ENCODE measurements around the gene INSIG1.
A peak's percentile ranks its signal among the peaks of the same experiment; 100 is the strongest.

The INSIG1 gene

DNA sequence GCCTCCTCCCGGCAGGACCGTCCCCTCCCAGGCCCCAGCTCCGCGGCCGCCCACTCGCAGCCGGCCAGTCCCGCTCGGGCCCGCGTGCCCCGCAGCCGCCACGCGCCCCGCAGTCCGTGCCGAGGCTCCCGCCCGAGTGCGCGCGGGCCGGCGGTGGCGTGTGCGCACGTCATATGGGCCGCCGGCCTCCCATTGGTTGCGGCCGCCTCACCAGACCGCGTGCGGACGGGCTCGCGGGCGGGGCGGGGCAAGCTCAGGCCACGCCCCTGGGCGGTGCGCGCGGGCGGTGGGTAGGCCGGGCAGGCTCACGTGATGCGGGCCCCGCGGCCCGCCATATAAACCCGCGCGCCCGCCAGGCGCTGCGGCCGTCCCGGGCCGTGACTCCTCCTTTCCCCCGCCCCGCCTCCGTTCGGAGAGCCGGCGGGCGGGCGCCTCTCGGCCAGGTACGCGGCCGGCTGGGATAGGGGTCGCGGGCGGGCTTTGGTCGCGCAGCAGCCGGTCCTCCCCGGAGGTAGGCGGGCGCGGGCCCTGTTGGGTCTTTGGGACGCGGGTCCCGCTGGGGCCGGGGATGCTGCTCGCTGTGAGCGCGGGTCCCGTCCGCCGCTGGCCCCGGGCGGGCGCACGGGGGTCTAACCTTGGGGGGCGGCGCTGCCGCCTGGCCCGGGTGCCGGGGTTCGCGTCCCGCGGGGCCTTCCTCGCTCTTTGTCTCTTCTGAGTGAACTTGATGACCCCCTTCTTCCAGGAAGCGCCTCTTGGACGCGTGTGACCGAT, at the start of gene INSIG1:
Gene INSIG1 (plus strand): TSS at position 362 of the 771 bp plus-strand sequence. CDS start 408 bp downstream, at position 770.
- Mint-ChIP-seq H3K27me3 (ENCODE audit: low read depth) (no peaks in the 10 kb centered on the region), H3K4me1 (ENCODE audit: low read depth) (peaks cover 56% of the 10 kb centered on the region), H3K4me3 (peak within 1 kb of the TSS; percentile 92), H3K36me3 (ENCODE audit: low read depth) (peaks cover 48% of the 10 kb centered on the region), H3K9me3 (peaks cover 8% of the 10 kb centered on the region), H3K27ac (peak within 1 kb of the TSS; percentile 97)
- DNase-seq (ENCODE audit: low spot score) = peak; percentile 96

DNA sequence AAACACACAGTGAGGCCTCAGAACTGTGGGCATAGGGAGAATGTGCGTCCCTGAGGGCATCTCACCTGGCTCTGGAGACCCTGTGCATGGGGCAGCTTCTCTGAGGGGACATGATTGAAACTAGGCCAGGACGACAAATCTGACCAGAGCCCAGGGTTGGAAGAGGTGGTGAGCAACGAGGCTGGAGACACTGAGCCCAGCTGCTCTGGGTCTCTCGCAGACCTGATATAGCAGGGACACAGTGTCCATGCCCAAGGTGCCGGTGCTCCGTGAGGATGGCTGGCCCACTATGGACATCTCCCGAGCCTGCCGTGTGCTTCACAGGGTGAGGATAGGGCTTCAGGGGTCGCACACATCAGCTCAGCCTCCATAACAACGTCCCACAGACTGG, 49.3 kb upstream of the INSIG1 start:
- peaks cover 2% of the 10 kb centered on the region for H3K9me3 Mint-ChIP-seq
- H3K36me3 Mint-ChIP-seq (ENCODE audit: low read depth) = no peaks in the 10 kb centered on the region
- no peaks in the 10 kb centered on the region for H3K4me1 Mint-ChIP-seq (ENCODE audit: low read depth)
- no peak overlapping the region for H3K27ac Mint-ChIP-seq
- DNase-seq (ENCODE audit: low spot score) = no peak
- peaks cover 13% of the 10 kb centered on the region for H3K27me3 Mint-ChIP-seq (ENCODE audit: low read depth)
- no peak overlapping the region for H3K4me3 Mint-ChIP-seq

DNA sequence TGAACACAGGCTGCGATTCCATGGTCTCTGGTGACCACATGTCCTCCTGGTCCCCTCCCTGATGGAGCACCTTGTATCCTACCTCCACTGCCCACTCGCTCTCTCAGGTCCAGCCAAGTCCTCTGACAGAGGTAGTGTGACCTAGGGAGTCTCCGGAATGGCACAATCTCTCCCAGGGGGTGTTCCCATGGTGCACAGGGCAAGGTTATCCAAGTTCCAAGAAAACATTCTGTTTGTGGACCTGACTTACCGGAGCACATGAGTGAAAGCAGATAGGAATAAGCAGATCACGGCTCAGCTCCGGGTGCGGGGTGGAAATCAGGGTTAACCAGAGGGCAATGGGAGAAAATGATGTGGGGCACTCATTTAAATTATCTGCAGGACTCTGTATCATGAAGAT, 45.8 kb upstream of the INSIG1 start:
- Mint-ChIP-seq H3K36me3 (ENCODE audit: low read depth) (no peaks in the 10 kb centered on the region), H3K4me3 (no peak overlapping the region), H3K27ac (no peak overlapping the region), H3K9me3 (no peaks in the 10 kb centered on the region), H3K4me1 (ENCODE audit: low read depth) (peaks cover 5% of the 10 kb centered on the region), H3K27me3 (ENCODE audit: low read depth) (peaks cover 14% of the 10 kb centered on the region)
- no peak for DNase-seq (ENCODE audit: low spot score)

DNA sequence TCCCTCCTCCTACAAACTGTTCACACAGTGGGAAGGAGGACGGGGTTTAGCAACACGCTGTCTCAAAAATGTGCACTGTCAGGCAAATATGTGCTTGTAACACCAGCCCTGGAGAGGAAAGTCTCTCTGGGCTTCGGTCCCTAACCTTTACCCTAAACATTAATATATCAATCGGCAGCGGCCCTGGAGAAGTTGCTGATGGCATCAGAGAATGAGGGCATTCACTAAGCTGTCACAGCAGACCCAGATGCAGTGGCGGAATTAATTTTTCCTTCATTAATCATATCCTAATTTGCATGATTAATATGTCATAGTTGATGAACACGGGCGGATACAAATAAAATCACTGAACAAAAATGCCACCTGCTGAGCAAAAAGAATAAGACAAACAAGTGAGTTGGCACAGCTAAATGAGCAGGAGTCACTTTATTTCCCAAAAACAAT, 45.2 kb upstream of the INSIG1 start:
- no peak for DNase-seq (ENCODE audit: low spot score)
- Mint-ChIP-seq H3K4me1 (ENCODE audit: low read depth) (peaks cover 8% of the 10 kb centered on the region), H3K27ac (no peak overlapping the region), H3K9me3 (no peaks in the 10 kb centered on the region), H3K36me3 (ENCODE audit: low read depth) (no peaks in the 10 kb centered on the region), H3K4me3 (no peak overlapping the region), H3K27me3 (ENCODE audit: low read depth) (peaks cover 14% of the 10 kb centered on the region)

DNA sequence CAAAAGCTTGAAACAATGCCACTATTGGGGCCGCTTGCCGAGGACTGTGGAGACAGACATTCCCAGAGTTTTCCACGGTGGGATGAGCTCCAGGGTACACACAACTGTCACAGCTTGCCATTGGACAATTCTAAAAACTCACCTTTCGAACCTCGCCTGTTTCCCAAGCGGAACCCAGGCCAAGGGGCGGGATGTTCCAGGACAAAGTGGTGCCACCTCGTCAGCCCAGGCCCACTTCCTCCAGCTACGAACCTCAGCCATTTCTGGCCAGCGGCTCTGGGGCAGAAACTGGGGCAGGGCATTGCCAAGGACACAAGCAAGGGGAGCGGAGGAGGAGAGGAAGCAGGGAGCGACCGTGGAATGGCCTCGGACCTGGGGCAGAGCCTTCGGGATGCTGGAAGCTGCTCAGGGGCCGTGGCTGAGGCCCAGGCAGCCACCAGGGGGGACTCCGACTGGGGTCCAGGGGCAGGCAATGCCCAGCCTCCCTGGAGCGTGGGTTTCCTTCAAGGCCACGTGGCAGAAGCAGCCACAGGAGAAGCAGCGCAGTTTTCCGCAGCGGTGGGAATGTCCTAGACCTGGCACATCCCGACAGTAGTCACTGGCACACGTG, 44.7 kb upstream of the INSIG1 start:
- Mint-ChIP-seq H3K4me3 (no peak overlapping the region), H3K36me3 (ENCODE audit: low read depth) (no peaks in the 10 kb centered on the region), H3K27ac (no peak overlapping the region), H3K27me3 (ENCODE audit: low read depth) (peaks cover 14% of the 10 kb centered on the region), H3K9me3 (no peaks in the 10 kb centered on the region), H3K4me1 (ENCODE audit: low read depth) (peaks cover 8% of the 10 kb centered on the region)
- no peak for DNase-seq (ENCODE audit: low spot score)

DNA sequence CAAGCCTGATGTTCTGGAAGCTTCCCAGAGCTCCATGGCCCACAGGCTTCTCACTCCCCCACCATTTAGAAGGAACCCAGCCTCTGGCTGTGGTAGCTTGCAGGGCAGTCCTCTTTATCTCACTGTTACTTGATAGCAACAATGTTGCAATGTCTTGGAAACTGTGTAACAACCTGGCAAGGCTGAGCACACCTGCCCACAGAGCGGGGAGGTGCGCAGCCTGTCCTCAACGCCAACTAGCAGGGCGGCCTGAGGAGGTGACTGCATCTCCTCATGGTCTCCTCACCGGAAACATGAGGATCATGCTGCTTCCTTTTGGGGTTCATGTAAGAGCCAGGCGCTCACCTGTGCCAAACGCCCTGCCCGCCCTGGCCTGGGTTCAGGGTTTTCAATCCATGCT, 43.7 kb upstream of the INSIG1 start:
- no peak for DNase-seq (ENCODE audit: low spot score)
- Mint-ChIP-seq H3K4me1 (ENCODE audit: low read depth) (peaks cover 8% of the 10 kb centered on the region), H3K27ac (no peak overlapping the region), H3K36me3 (ENCODE audit: low read depth) (no peaks in the 10 kb centered on the region), H3K27me3 (ENCODE audit: low read depth) (peaks cover 11% of the 10 kb centered on the region), H3K4me3 (no peak overlapping the region), H3K9me3 (no peaks in the 10 kb centered on the region)

DNA sequence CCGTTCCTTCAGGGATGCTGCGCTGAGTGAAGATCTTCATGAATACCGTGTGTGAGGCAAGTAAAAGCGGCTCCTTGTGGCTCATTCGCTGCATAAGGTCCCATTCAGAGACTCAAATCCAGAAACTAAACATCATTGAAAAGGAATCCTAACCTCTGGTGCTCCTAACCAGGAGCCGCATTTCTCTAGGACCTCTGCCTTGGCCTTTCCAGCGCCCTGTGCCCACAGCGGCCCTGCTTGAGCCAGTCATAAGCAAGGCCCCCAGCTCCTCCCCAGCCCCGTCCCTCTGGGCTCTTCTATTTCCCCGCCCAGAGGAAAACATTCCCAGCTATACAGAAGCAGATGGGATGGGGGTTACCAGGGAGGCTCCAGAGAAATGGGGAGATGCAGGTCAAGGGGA, 42.6 kb upstream of the INSIG1 start:
- DNase-seq (ENCODE audit: low spot score) = no peak
- Mint-ChIP-seq H3K36me3 (ENCODE audit: low read depth) (no peaks in the 10 kb centered on the region), H3K27me3 (ENCODE audit: low read depth) (peaks cover 11% of the 10 kb centered on the region), H3K4me1 (ENCODE audit: low read depth) (peaks cover 8% of the 10 kb centered on the region), H3K27ac (peak overlapping the region; percentile 71), H3K9me3 (no peaks in the 10 kb centered on the region), H3K4me3 (no peak overlapping the region)

DNA sequence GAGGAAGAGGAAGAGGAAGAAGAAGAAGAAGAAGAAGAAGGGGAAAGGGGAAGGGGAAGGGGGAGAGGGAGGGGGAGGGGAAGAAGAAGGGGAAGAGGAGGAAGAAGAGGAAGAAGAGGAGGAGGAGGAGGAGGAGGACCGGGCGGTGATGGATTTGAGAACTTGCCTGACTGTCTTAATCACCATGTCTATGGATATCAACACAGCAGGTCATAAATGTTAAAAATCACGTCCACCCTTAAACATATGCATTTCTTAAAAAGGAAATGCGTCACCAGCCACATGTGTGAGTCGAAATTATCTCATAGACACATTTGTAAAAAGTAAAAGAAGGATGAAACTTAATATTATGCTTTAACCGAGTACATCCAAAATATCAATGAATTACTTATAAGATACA, 42.1 kb upstream of the INSIG1 start:
- H3K9me3 Mint-ChIP-seq = no peaks in the 10 kb centered on the region
- no peaks in the 10 kb centered on the region for H3K36me3 Mint-ChIP-seq (ENCODE audit: low read depth)
- DNase-seq (ENCODE audit: low spot score) = no peak
- peak overlapping the region; percentile 71 for H3K27ac Mint-ChIP-seq
- H3K27me3 Mint-ChIP-seq (ENCODE audit: low read depth) = peaks cover 11% of the 10 kb centered on the region
- no peak overlapping the region for H3K4me3 Mint-ChIP-seq
- H3K4me1 Mint-ChIP-seq (ENCODE audit: low read depth) = peaks cover 8% of the 10 kb centered on the region

DNA sequence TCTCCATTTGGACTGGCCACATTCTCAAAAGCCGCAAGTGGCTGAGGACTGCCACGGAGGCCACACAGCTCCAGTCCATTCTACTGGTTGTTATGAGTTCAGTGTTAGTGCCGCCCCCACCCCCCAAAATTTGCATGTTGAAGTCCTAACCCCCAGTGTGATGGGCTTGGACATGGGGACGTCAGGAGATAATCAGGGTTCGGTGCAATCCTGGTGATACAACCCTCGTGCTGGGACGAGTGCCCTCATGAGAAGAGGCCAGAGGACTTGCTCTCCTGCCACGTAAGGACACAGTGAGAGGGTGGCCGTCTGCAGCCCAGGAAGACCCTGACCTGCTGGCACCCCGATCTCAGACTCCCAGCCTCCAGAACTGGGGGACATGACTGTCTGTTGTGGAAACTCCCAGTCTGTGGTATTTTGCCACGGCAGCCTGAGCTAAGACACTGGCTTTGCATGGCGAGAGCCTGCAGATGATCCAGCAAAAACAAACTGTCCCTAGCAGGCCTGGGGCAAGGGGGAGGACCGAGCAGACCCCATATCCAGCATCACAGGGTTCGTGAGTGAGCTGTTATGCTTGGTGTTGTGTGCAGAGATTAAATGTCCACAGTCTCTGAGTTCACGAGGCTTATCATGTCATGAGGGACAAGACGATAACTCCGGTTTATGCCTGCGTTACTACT, 41.5 kb upstream of the INSIG1 start:
- no peak overlapping the region for H3K27ac Mint-ChIP-seq
- no peak for DNase-seq (ENCODE audit: low spot score)
- no peaks in the 10 kb centered on the region for H3K36me3 Mint-ChIP-seq (ENCODE audit: low read depth)
- H3K27me3 Mint-ChIP-seq (ENCODE audit: low read depth) = peaks cover 8% of the 10 kb centered on the region
- peaks cover 8% of the 10 kb centered on the region for H3K4me1 Mint-ChIP-seq (ENCODE audit: low read depth)
- H3K4me3 Mint-ChIP-seq = no peak overlapping the region
- H3K9me3 Mint-ChIP-seq = no peaks in the 10 kb centered on the region

DNA sequence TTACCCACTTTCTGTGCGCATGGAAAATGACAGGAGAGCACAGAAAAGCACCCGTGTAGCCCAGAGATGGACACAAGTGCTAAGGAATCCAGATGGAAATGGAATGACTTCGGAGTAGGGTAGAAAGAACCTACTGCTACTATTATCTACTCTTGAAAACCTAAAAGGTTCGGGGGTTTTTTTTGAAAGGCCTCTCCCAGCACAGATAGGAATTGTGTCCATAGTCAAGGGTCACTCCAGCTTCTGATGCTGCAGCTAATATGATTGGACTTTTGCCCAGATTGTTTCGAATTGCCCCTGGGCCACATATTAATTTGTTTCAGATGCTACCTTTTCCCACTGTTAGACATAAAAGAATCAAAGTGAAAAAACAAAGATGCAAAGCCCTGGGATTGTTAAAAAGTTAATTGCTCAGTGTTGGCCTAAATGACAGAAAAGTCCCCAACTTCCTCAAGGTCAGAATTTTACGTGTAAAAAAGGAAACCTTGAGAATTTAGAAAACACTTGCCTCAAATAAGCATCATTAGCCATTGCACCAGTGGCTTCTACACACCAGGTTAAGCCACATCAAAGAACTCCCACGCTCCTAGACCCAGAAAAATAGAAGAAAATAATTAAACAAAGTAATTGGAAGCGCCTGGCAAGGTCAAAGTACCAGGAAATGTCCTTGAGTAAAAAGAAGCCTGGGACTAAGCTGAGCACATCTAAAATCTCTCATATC, 40.8 kb upstream of the INSIG1 start:
- Mint-ChIP-seq H3K36me3 (ENCODE audit: low read depth) (no peaks in the 10 kb centered on the region), H3K4me3 (no peak overlapping the region), H3K27me3 (ENCODE audit: low read depth) (peaks cover 7% of the 10 kb centered on the region), H3K4me1 (ENCODE audit: low read depth) (peaks cover 8% of the 10 kb centered on the region), H3K9me3 (no peaks in the 10 kb centered on the region), H3K27ac (no peak overlapping the region)
- no peak for DNase-seq (ENCODE audit: low spot score)

DNA sequence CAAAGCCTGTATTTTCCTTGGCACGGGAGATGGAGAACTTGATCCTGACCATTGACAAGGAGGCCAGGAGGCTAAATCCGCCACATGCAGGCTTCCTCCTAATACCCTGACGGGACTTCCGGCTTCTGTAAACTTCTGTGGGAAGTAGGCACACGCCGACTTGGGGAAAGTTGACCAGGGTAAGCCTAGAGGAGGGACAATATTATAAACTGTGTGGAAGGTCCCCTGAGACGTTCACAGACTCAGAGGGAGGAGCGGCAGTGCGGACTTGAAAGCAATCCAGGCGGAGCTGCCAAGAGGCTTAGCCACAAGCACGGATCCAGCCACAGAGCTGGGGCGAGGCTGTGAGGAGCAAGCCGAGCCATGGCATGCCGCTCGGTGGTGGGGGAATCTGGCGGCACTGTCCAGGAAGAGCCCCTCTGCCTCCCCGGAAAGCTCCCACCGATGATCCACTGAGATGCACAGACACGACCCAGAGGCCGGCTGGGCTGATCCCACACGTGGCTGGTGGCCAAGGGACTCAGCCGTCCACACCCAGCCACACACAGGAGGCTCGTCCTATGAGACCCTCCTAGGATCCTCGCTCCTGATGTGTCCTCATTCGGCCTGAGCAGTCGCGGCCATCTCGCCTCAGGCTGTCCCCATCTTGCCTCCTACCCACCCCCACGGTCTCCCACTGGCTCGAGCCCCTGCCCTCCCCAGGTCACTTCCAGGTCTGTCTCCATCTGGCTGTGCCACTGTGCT, 40.0 kb upstream of the INSIG1 start:
- no peaks in the 10 kb centered on the region for H3K36me3 Mint-ChIP-seq (ENCODE audit: low read depth)
- no peak for DNase-seq (ENCODE audit: low spot score)

DNA sequence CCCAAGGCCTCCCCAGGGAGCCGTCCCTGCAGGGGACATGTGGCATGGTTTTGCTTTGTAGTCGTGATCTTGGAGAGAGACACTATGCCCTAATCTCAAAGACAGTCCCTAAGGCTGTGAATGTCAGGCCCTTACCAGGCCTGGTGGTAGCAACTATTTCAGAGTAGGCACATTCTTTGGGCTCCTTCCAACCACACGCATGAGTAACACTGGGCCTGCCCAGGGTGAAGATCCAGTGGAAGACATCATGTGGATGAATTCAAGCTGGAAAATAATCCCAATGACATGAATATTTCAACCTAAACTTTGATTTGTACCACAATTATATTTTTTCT, 39.5 kb upstream of the INSIG1 start:
- H3K36me3 Mint-ChIP-seq (ENCODE audit: low read depth) = no peaks in the 10 kb centered on the region
- no peak for DNase-seq (ENCODE audit: low spot score)
- peaks cover 3% of the 10 kb centered on the region for H3K27me3 Mint-ChIP-seq (ENCODE audit: low read depth)
- peaks cover 8% of the 10 kb centered on the region for H3K4me1 Mint-ChIP-seq (ENCODE audit: low read depth)
- no peak overlapping the region for H3K27ac Mint-ChIP-seq
- no peaks in the 10 kb centered on the region for H3K9me3 Mint-ChIP-seq
- no peak overlapping the region for H3K4me3 Mint-ChIP-seq

More for the DNA sequence above, 40.0 kb upstream of the INSIG1 start:
- Mint-ChIP-seq H3K4me3 (no peak overlapping the region), H3K9me3 (no peaks in the 10 kb centered on the region), H3K27ac (no peak overlapping the region), H3K4me1 (ENCODE audit: low read depth) (peaks cover 8% of the 10 kb centered on the region), H3K27me3 (ENCODE audit: low read depth) (peaks cover 3% of the 10 kb centered on the region)

DNA sequence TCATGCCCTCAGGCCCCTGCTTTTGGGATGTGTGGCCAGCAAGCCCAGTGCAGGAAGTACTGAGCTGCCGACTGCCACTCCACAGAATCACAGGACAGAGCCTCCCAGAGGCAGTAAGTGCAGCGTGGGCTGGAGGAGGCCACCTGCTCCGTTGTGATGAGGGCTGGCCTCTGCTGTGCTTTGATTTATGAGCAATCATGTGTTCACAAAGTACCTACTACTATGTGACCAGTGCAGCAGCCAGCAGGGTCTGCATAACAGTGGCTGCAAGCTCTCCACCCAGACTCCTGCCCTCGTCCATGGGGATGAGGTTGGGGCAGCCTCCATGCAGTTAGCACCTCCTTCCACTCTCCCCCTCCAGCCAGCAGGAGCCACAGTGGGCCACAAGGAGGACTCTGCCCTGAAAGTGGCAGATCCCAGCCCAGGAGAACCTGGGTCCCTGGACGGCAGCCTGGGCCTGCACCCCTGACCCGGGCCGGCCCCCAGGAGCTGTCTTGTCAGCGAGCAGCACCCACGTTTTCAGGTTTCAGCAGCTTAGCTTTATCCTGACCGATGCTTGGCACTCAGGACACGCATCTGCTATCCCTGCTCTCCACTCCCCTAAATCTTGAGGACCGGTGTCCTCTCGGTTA, 37.7 kb upstream of the INSIG1 start:
- Mint-ChIP-seq H3K36me3 (ENCODE audit: low read depth) (no peaks in the 10 kb centered on the region), H3K4me3 (no peak overlapping the region), H3K4me1 (ENCODE audit: low read depth) (peaks cover 8% of the 10 kb centered on the region), H3K27ac (no peak overlapping the region), H3K27me3 (ENCODE audit: low read depth) (peaks cover 3% of the 10 kb centered on the region), H3K9me3 (no peaks in the 10 kb centered on the region)
- no peak for DNase-seq (ENCODE audit: low spot score)
